Vagina (tissue), 2 donors: ENCODE measurements around the gene SSR1. TPM values are rescaled to one million over a fixed set of nuclear protein-coding genes. Genes with fewer than 3 reads are reported as not detected.
"Not testable (repeated sequence)": the region's sequence is repeated elsewhere in the genome, so short reads cannot be mapped to it uniquely, and the experiment has no call there.

ENCODE experiments used
- DNase-seq, 2 donors: peaks; one replicate each; pipeline ENCODE4 v3.0.0-alpha.2; 2017; ENCODE audit errors: extremely low spot score in 2 of 2
- H3K27ac ChIP-seq: fragments of 200-600 bp; sonication (generic); one replicate; pipeline ENCODE4 v1.5.1; 2019
- H3K27me3 ChIP-seq: fragments of 200-600 bp; sonication (generic); one replicate; pipeline ENCODE4 v1.5.1; 2019
- H3K36me3 ChIP-seq, 2 donors: fragments of 200-600 bp; sonication (generic); one replicate each; pipeline ENCODE4 v1.5.1; 2017 to 2019
- H3K4me1 ChIP-seq: fragments of 200-600 bp; sonication (generic); one replicate; pipeline ENCODE4 v1.5.1; 2019
- H3K4me3 ChIP-seq, 2 donors: fragments of 200-600 bp; sonication (generic); 1 replicate in 1 of 2; 2 replicates in 1 of 2; pipeline ENCODE4 v1.5.1; 2016 to 2019
- H3K9me3 ChIP-seq: fragments of 200-600 bp; sonication (generic); one replicate; pipeline ENCODE4 v1.5.1; 2019
- CTCF ChIP-seq, 3 experiments: fragments of 450-650 bp in 2 of 3; fragments of 200-600 bp in 1 of 3; sonication (generic) in 1 of 3; IDR thresholded peaks; one replicate each; pipeline ENCODE4 v1.5.1; 2017 to 2019; ENCODE audit warnings: antibody characterized with exemption in 3 of 3, mild to moderate bottlenecking in 2 of 3, moderate library complexity in 2 of 3
- POLR2A ChIP-seq, 2 donors: fragments of 450-650 bp; IDR thresholded peaks; one replicate each; pipeline ENCODE4 v1.6.1; 2017; ENCODE audit warnings: antibody characterized with exemption in 2 of 2, mild to moderate bottlenecking in 2 of 2, moderate library complexity in 2 of 2
- POLR2AphosphoS5 ChIP-seq, 2 donors: sonication (generic); formaldehyde crosslinking; IDR thresholded peaks; one replicate each; pipeline ENCODE4 v1.9.0; 2017; ENCODE audit warnings: antibody characterized with exemption in 2 of 2, mild to moderate bottlenecking in 2 of 2, low read depth in 1 of 2; ENCODE audit not compliant: insufficient read depth in 1 of 2
- intact Hi-C: fragments of 100-400 bp; cut with DNase I; formaldehyde crosslinking; loops from one replicate; pipeline ENCODE4 v1.15.1; 2023
- total RNA-seq: library from RNA; depleted of rRNA; stranded (reverse); fragments of >200 nt; gene quantifications from one replicate; pipeline ENCODE4 v1.2.3, GENCODE V29; 2016

Gene SSR1
- total RNA-seq, 1 donor from 2014 or later: 48.1 TPM

- DNase-seq: no peak
- no peak overlapping the region for H3K4me3 ChIP-seq
- H3K36me3 ChIP-seq: no peaks in the 10 kb centered on the region
- H3K4me1 ChIP-seq: no peaks in the 10 kb centered on the region
- no peaks in the 10 kb centered on the region for H3K27me3 ChIP-seq
- intact Hi-C loops: no loop called here
- no peak for TF ChIP-seq CTCF (IDR thresholded peaks at IDR 0.05)
- TF ChIP-seq POLR2A (IDR thresholded peaks at IDR 0.05): no peak
- TF ChIP-seq POLR2AphosphoS5 (IDR thresholded peaks at IDR 0.05; ENCODE audit: insufficient read depth in 1 of 2, low read depth in 1 of 2): no peak
- H3K9me3 ChIP-seq: no peaks in the 10 kb centered on the region
- H3K27ac ChIP-seq: no peak overlapping the region
These were observed 11.5 kb upstream of the SSR1 start for GRCh38 chr6:7324520-7324919.

- no peak overlapping the region for H3K27ac ChIP-seq
- intact Hi-C loops: no loop called here
- no peaks in the 10 kb centered on the region for H3K36me3 ChIP-seq
- DNase-seq: no peak
- TF ChIP-seq POLR2A (IDR thresholded peaks at IDR 0.05) (no peak), POLR2AphosphoS5 (IDR thresholded peaks at IDR 0.05; ENCODE audit: insufficient read depth in 1 of 2, low read depth in 1 of 2) (no peak), CTCF (IDR thresholded peaks at IDR 0.05) (no peak)
- no peak overlapping the region for H3K4me3 ChIP-seq
- no peaks in the 10 kb centered on the region for H3K9me3 ChIP-seq
- H3K27me3 ChIP-seq: no peaks in the 10 kb centered on the region
- H3K4me1 ChIP-seq: no peaks in the 10 kb centered on the region
These were observed 10.1 kb upstream of the SSR1 start for GRCh38 chr6:7323074-7323473.

- H3K4me3 ChIP-seq, intact Hi-C loops: not testable (repeated sequence)
These were observed 8.9 kb upstream of the SSR1 start for GRCh38 chr6:7321866-7322265.

GRCh38 chr6:7319406-7319805 lies 6.4 kb upstream of the SSR1 start:
- H3K36me3 ChIP-seq, H3K9me3 ChIP-seq, H3K4me3 ChIP-seq, H3K4me1 ChIP-seq, DNase-seq, H3K27ac ChIP-seq, H3K27me3 ChIP-seq, intact Hi-C loops: not testable (repeated sequence)

More at GRCh38 chr6:7321866-7322265, 8.9 kb upstream of the SSR1 start:
- not testable (repeated sequence) for H3K36me3 ChIP-seq, H3K27me3 ChIP-seq, H3K27ac ChIP-seq, H3K4me1 ChIP-seq, DNase-seq, H3K9me3 ChIP-seq

- Histone ChIP-seq H3K27me3 (no peaks in the 10 kb centered on the region), H3K4me3 (no peak overlapping the region), H3K36me3 (no peaks in the 10 kb centered on the region), H3K4me1 (peaks cover 7% of the 10 kb centered on the region), H3K9me3 (no peaks in the 10 kb centered on the region), H3K27ac (no peak overlapping the region)
- intact Hi-C loops: no loop called here
- TF ChIP-seq POLR2A (IDR thresholded peaks at IDR 0.05): no peak
- TF ChIP-seq CTCF (IDR thresholded peaks at IDR 0.05): no peak
- TF ChIP-seq POLR2AphosphoS5 (IDR thresholded peaks at IDR 0.05; ENCODE audit: insufficient read depth in 1 of 2, low read depth in 1 of 2): no peak
- no peak for DNase-seq
These were observed 4.5 kb upstream of the SSR1 start for GRCh38 chr6:7317538-7317937.

- Histone ChIP-seq H3K9me3 (no peaks in the 10 kb centered on the region), H3K27ac (no peak overlapping the region), H3K27me3 (no peaks in the 10 kb centered on the region), H3K4me3 (no peak overlapping the region), H3K36me3 (no peaks in the 10 kb centered on the region), H3K4me1 (peaks cover 13% of the 10 kb centered on the region)
- TF ChIP-seq CTCF (IDR thresholded peaks at IDR 0.05): no peak
- TF ChIP-seq POLR2A (IDR thresholded peaks at IDR 0.05): no peak
- no peak for TF ChIP-seq POLR2AphosphoS5 (IDR thresholded peaks at IDR 0.05; ENCODE audit: insufficient read depth in 1 of 2, low read depth in 1 of 2)
- intact Hi-C loops: no loop called here
- no peak for DNase-seq
These were observed 3.9 kb upstream of the SSR1 start for GRCh38 chr6:7316658-7317533.
